Thymus (tissue), 11 donors: Measurements from ENCODE around the gene ABI3BP. TPM values are rescaled to one million over a fixed set of nuclear protein-coding genes. Genes with fewer than 3 reads are reported as not detected.

Experiments
- DNase-seq, 9 donors: peaks; one replicate each; pipeline ENCODE4 v3.0.0-alpha.2; 2013; ENCODE audit warnings: low spot score in 9 of 9, low read depth in 6 of 9, missing footprints in 1 of 9
- H3K27ac ChIP-seq, 2 donors: one replicate each; pipeline ENCODE4 v1.5.1; 2013; ENCODE audit warnings: control low read depth in 1 of 2, low read depth in 1 of 2, low read length in 1 of 2, mild to moderate bottlenecking in 1 of 2, moderate library complexity in 1 of 2
- H3K27me3 ChIP-seq, 2 donors: one replicate each; pipeline ENCODE4 v1.5.1; 2013; ENCODE audit warnings: low read length in 1 of 2; ENCODE audit not compliant: control insufficient read depth in 2 of 2, insufficient read depth in 1 of 2
- H3K36me3 ChIP-seq, 2 donors: one replicate each; pipeline ENCODE4 v1.5.1; 2013; ENCODE audit warnings: low read length in 1 of 2, mild to moderate bottlenecking in 1 of 2, moderate library complexity in 1 of 2; ENCODE audit not compliant: control insufficient read depth in 2 of 2, insufficient read depth in 2 of 2
- H3K4me1 ChIP-seq, 2 donors: one replicate each; pipeline ENCODE4 v1.5.1; 2013; ENCODE audit warnings: low read length in 2 of 2; ENCODE audit not compliant: control insufficient read depth in 2 of 2, insufficient read depth in 2 of 2
- H3K4me3 ChIP-seq, 2 donors: one replicate each; pipeline ENCODE4 v1.5.1; 2013; ENCODE audit warnings: low read length in 2 of 2, control low read depth in 1 of 2, mild to moderate bottlenecking in 1 of 2
- H3K9me3 ChIP-seq, 2 donors: one replicate each; pipeline ENCODE4 v1.5.1; 2013; ENCODE audit warnings: low read length in 1 of 2, mild to moderate bottlenecking in 1 of 2; ENCODE audit not compliant: control insufficient read depth in 2 of 2, insufficient read depth in 1 of 2
- WGBS: extraction: QIAGEN DNeasy Blood & Tissue Kit; methylation state at CpG from one replicate; pipeline ENCODE4 v1.1.7; 2013; 5-methylcytosine and 5-hydroxymethylcytosine counted together
- polyA plus RNA-seq: library from polyadenylated mRNA; stranded (reverse); fragments of 200-250 nt; gene quantifications from one replicate; pipeline ENCODE4 v1.2.3, GENCODE V29; 2013
- total RNA-seq: library from RNA; stranded (reverse); fragments of 120-200 nt; gene quantifications from one replicate; pipeline ENCODE4 v1.2.4, GENCODE V29; 2013
- donor health status: healthy.

Gene ABI3BP
- total and polyA plus RNA-seq, 2 donors: 0.80 to 5.7 TPM

DNA sequence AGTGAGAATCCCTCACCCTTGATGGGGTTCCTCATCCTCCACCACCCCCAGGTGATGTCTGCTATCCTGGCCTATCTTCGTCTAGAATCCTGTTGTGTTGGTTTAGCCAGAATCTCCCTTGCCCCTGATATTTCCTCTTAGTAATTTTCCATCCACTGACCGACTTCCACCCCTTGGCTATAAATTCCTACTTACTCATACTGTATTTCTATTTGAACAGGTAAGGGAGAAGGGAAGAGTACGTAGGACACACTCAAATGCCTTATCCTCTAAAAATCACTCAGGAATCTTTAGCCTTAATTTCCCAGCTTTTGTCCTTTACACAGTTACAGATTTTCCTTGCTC, 284.6 kb downstream of the ABI3BP start:
- H3K4me3 ChIP-seq: peak overlapping the region; percentile 74 to 98
- H3K36me3 ChIP-seq: peaks cover 0 to 11% of the 10 kb centered on the region in 2 donors
- H3K27ac ChIP-seq: peak overlapping the region; percentile 90 to 97
- WGBS: 95% methylated on average over 3 of the region's 3 CpGs
- DNase-seq: no peak
- peaks cover 9 to 10% of the 10 kb centered on the region in 2 donors for H3K4me1 ChIP-seq
- H3K9me3 ChIP-seq: no peaks in the 10 kb centered on the region
- H3K27me3 ChIP-seq: peaks cover 0 to 3% of the 10 kb centered on the region in 2 donors

DNA sequence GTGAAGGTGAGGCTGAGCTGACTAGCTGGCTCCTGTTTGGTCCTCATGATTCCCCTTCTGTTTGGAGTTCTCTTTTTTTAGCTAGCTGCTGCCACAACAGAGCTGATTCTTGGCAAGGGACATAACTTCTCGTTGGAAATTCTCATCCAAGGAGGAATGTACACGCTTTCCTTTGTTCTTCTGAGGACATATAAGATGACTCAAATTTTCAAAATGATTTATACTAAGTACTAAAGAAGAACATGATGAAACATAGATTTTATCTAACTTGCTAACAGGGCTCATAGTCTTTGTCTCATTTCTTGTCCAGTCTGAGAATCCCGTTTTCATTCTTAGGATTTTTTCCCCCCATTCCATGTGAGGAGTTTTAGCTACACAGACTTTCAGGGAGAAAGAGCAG, 286.9 kb downstream of the ABI3BP start:
- no peak for DNase-seq
- 91% methylated on average over 3 of the region's 3 CpGs for WGBS
- no peaks in the 10 kb centered on the region for H3K9me3 ChIP-seq
- H3K27me3 ChIP-seq: peaks cover 0 to 3% of the 10 kb centered on the region in 2 donors
- H3K4me1 ChIP-seq: peaks cover 9 to 10% of the 10 kb centered on the region in 2 donors
- no peak overlapping the region for H3K27ac ChIP-seq
- H3K4me3 ChIP-seq: no peak overlapping the region
- peaks cover 0 to 3% of the 10 kb centered on the region in 2 donors for H3K36me3 ChIP-seq

DNA sequence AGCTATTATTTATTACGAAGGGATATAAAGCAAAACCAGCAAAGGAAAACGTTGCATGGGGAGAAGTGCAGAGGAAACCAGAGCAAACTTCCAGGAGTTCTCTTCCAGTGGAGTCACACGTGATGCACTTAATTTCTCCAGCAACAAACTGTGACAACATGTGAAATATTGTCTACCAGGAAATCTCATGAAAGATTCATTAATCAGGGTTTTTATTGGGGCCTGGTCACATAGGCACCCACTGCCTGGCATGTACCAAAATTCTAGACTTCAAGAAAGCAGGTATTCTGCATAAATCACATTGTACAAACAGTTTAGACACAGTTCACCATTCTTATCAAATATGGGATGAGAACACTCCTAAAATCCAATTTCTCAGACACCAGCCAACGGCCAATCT, 289.4 kb downstream of the ABI3BP start:
- peaks cover 0 to 2% of the 10 kb centered on the region in 2 donors for H3K4me1 ChIP-seq
- WGBS: 97% methylated on average over 4 of the region's 4 CpGs
- no peaks in the 10 kb centered on the region for H3K36me3 ChIP-seq
- H3K27ac ChIP-seq: no peak overlapping the region
- H3K4me3 ChIP-seq: no peak overlapping the region
- peaks cover 0 to 3% of the 10 kb centered on the region in 2 donors for H3K27me3 ChIP-seq
- no peak for DNase-seq
- no peaks in the 10 kb centered on the region for H3K9me3 ChIP-seq

DNA sequence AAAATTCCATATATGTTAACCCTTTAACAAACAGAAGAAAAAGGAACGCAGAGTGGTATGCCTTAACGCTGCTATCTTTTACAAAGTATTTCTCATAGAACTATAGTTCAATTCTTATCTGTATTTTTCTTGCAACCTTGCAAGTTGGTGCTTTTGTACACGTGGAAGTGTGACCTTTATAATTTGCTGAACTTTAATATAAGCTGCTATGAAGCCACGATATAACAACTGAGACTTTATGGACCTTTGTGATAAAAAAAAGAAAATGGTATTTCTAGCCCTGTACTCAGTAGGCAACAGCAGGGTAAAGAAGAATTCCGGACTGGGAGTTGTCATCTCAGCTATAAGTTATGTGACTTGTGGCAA, 290.3 kb downstream of the ABI3BP start:
- WGBS: 93% methylated on average over 5 of the region's 5 CpGs
- no peaks in the 10 kb centered on the region for H3K9me3 ChIP-seq
- no peaks in the 10 kb centered on the region for H3K4me1 ChIP-seq
- no peak overlapping the region for H3K4me3 ChIP-seq
- H3K36me3 ChIP-seq: no peaks in the 10 kb centered on the region
- H3K27me3 ChIP-seq: peaks cover 0 to 3% of the 10 kb centered on the region in 2 donors
- no peak for DNase-seq
- H3K27ac ChIP-seq: no peak overlapping the region

DNA sequence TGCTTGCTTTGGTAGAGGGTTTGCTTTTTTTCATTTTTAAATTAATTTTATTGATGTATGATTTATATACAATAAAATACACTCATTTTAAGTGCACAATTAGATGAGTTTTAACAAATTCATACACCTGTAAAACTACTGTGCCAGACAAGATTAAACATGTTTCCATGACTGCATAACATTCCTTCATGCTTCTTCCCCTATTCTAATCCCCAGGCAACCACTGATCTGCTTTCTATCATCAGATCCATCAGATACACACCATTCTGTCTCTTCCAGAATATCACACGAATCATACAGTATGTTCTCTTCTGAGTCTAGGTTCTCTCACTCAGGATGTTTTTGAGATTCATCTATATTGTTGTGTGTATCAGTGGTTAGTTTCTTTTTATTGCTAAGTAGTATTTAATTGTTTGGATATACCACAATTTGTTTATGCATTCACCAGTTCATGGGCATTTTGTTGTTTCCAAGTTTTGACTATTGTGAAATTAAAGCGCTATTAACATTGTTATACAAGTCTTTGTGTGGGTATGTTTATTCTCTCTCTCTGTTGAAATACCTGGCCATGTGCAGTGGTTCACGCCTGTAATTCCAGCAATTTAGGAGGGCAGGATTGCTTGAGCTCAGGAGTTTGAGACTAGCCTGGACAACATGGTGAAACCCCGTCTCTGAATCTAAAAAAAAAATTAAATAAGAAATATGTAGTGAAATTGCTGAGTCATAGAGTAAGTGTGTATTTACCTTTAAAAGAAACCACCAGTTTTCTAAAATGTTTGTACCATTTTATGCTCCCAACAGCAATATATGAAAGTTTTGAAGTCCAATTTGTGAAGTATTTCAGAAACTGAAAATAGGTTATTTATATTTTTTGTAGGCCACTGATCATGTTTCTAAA, 290.9 kb downstream of the ABI3BP start:
- Histone ChIP-seq H3K27ac (no peak overlapping the region), H3K36me3 (no peaks in the 10 kb centered on the region), H3K4me1 (no peaks in the 10 kb centered on the region), H3K4me3 (no peak overlapping the region), H3K27me3 (peaks cover 0 to 3% of the 10 kb centered on the region in 2 donors), H3K9me3 (no peaks in the 10 kb centered on the region)
- WGBS: 78% methylated on average over 4 of the region's 4 CpGs
- DNase-seq: no peak

DNA sequence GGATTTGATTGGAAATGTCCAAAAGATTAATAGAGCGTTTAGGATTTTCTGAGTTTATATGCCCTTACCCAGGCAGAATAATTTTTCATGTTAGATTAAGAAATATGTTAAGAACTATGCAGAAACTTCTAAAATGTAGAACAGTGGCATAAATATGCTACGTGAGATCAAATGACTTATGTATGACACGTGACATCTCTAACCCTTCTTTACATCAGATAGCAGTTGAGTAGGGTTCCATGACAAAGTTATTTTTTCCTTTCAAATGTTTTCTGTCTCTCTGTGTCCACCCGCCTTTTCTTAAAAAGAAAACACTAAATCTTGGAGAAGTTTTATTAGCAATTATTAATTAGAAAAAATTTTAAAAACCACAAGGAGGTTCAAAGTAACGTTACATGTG, 292.5 kb downstream of the ABI3BP start:
- no peak for DNase-seq
- Histone ChIP-seq H3K9me3 (no peaks in the 10 kb centered on the region), H3K27ac (no peak overlapping the region), H3K4me1 (no peaks in the 10 kb centered on the region), H3K4me3 (no peak overlapping the region), H3K36me3 (no peaks in the 10 kb centered on the region), H3K27me3 (no peaks in the 10 kb centered on the region)
- WGBS: 96% methylated on average over 5 of the region's 5 CpGs
